GM12878 (cell line): ENCODE results near the gene B3GALT4.

ENCODE experiments used
- EZH2 ChIP-seq: IDR thresholded peaks from 2 replicates; pipeline ENCODE4 v1.6.1; 2012; ENCODE audit warnings: low read depth, mild to moderate bottlenecking, control low read depth, inconsistent platforms, low read length, borderline replicate concordance; ENCODE audit not compliant: control insufficient read depth
- NFYB ChIP-seq: IDR thresholded peaks from 2 replicates; pipeline ENCODE4 v1.6.1; 2011; ENCODE audit warnings: low read depth, mild to moderate bottlenecking, low read length, improper control_type of control experiment, moderate library complexity; ENCODE audit not compliant: insufficient read depth
- POLR2A ChIP-seq: IDR thresholded peaks from 2 replicates; pipeline ENCODE4 v1.6.1; 2011; ENCODE audit warnings: low read depth, mild to moderate bottlenecking, low read length
- RUNX3 ChIP-seq: IDR thresholded peaks from 2 replicates; pipeline ENCODE4 v1.6.1; 2012; ENCODE audit warnings: low read length, inconsistent platforms
- SMC3 ChIP-seq: IDR thresholded peaks from 2 replicates; pipeline ENCODE4 v1.6.1; 2011; ENCODE audit warnings: low read length, improper control_type of control experiment, borderline replicate concordance
- SREBF1 ChIP-seq: IDR thresholded peaks from 2 replicates; pipeline ENCODE4 v1.6.1; 2012; ENCODE audit warnings: mild to moderate bottlenecking, low read length
- SRF ChIP-seq, 2 experiments: IDR thresholded peaks; 2 replicates each; pipeline ENCODE4 v1.6.1; 2011; ENCODE audit warnings: low read depth in 2 of 2, low read length in 2 of 2, mild to moderate bottlenecking in 1 of 2, moderate library complexity in 1 of 2
- TCF7 ChIP-seq: IDR thresholded peaks from 2 replicates; pipeline ENCODE4 v1.6.1; 2014; ENCODE audit warnings: antibody characterized with exemption, borderline replicate concordance
- TF ChIP-seq, protein P1 (sequence below), 3 experiments: IDR thresholded peaks in 2 of 3; conservative IDR thresholded peaks in 1 of 3; 2 replicates each; pipeline ENCODE4 v1.5.1; 2011; ENCODE audit warnings: low read depth in 3 of 3, low read length in 3 of 3, mild to moderate bottlenecking in 3 of 3, control low read depth in 2 of 3, moderate library complexity in 2 of 3, inconsistent platforms in 1 of 3, mixed read lengths in 1 of 3; ENCODE audit not compliant: control insufficient read depth in 2 of 3, insufficient read depth in 1 of 3; ENCODE audit errors: extremely low read depth in 1 of 3

DNA sequence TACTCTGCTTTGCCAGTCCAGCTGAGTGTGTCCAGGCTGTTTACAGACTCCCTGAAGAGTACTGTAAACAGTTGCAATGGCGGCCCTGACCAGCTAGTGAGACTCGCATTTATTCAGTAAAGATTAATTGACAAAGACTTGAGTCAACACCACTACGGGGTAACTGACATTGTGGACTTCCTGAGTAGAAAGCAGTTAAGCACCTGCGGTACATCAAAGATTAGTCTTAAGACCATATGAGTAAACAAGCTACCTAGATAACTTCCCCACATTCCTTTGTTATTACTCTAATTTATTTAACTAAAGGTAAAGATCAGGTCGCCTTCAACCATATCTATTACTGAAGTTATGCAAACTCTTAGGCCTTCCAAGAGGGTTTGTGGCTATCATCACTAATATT lies 17.9 kb upstream of the B3GALT4 start:
- no peak for TF ChIP-seq TCF7
- TF ChIP-seq SMC3, result no peak
- TF ChIP-seq RUNX3, result no peak
- TF ChIP-seq, protein P1, sequence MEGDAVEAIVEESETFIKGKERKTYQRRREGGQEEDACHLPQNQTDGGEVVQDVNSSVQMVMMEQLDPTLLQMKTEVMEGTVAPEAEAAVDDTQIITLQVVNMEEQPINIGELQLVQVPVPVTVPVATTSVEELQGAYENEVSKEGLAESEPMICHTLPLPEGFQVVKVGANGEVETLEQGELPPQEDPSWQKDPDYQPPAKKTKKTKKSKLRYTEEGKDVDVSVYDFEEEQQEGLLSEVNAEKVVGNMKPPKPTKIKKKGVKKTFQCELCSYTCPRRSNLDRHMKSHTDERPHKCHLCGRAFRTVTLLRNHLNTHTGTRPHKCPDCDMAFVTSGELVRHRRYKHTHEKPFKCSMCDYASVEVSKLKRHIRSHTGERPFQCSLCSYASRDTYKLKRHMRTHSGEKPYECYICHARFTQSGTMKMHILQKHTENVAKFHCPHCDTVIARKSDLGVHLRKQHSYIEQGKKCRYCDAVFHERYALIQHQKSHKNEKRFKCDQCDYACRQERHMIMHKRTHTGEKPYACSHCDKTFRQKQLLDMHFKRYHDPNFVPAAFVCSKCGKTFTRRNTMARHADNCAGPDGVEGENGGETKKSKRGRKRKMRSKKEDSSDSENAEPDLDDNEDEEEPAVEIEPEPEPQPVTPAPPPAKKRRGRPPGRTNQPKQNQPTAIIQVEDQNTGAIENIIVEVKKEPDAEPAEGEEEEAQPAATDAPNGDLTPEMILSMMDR (IDR thresholded peaks at IDR 0.05 in 2 of 3, conservative IDR thresholded peaks at IDR 0.05 in 1 of 3; ENCODE audit: control insufficient read depth in 2 of 3, extremely low read depth in 1 of 3, insufficient read depth in 1 of 3, low read depth in 3 of 3, low read length in 3 of 3), result no peak
- TF ChIP-seq SREBF1, result no peak
- TF ChIP-seq NFYB, result no peak
- TF ChIP-seq EZH2, result no peak
- TF ChIP-seq POLR2A, result no peak
- TF ChIP-seq SRF (IDR thresholded peaks at IDR 0.05; ENCODE audit: low read depth in 2 of 2, low read length in 2 of 2), result no peak
